Measurements from ENCODE around the gene KIF5A. TPM values are rescaled to one million over a fixed set of nuclear protein-coding genes. Genes with fewer than 3 reads are reported as not detected.

KIF5A gene
- total and polyA plus RNA-seq, 2 of the 13 experiments (the other 11 are each of a cell fraction or from before 2014, with no cell fraction given): 1.6 to 11.9 TPM

DNA sequence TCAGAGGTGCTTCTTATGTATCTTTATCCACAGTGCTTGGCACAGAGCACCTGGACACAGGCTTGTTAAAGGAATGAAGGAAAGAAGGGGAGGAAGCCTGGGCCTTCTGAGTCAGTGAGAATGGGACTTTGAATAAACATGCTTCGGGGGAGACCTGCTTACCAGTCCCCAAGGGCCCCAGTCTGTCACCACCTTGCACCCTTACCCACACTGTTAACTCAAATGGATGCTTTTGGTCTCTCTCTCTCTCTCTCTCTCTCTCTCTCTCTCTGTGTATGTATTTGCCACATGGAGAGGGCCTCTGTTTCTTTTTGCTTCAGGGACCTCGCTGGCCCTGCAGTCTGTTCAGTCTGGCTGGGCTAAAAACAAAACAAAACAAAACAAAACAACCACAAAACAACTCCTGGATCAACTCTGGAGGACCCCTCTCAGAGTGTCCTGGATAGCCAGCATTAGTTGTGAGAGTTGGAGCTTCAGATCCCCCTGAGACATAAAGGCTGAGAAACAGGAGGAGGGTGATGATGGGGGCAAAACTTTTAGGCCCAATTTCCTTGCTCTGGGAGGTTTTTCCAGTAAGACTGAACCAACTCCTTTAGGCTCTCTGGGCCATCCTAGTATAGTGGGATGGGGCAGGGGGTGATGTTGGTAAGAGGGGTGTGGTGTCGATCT, 1.9 kb downstream of the KIF5A start:
- TF ChIP-seq, protein P1, sequence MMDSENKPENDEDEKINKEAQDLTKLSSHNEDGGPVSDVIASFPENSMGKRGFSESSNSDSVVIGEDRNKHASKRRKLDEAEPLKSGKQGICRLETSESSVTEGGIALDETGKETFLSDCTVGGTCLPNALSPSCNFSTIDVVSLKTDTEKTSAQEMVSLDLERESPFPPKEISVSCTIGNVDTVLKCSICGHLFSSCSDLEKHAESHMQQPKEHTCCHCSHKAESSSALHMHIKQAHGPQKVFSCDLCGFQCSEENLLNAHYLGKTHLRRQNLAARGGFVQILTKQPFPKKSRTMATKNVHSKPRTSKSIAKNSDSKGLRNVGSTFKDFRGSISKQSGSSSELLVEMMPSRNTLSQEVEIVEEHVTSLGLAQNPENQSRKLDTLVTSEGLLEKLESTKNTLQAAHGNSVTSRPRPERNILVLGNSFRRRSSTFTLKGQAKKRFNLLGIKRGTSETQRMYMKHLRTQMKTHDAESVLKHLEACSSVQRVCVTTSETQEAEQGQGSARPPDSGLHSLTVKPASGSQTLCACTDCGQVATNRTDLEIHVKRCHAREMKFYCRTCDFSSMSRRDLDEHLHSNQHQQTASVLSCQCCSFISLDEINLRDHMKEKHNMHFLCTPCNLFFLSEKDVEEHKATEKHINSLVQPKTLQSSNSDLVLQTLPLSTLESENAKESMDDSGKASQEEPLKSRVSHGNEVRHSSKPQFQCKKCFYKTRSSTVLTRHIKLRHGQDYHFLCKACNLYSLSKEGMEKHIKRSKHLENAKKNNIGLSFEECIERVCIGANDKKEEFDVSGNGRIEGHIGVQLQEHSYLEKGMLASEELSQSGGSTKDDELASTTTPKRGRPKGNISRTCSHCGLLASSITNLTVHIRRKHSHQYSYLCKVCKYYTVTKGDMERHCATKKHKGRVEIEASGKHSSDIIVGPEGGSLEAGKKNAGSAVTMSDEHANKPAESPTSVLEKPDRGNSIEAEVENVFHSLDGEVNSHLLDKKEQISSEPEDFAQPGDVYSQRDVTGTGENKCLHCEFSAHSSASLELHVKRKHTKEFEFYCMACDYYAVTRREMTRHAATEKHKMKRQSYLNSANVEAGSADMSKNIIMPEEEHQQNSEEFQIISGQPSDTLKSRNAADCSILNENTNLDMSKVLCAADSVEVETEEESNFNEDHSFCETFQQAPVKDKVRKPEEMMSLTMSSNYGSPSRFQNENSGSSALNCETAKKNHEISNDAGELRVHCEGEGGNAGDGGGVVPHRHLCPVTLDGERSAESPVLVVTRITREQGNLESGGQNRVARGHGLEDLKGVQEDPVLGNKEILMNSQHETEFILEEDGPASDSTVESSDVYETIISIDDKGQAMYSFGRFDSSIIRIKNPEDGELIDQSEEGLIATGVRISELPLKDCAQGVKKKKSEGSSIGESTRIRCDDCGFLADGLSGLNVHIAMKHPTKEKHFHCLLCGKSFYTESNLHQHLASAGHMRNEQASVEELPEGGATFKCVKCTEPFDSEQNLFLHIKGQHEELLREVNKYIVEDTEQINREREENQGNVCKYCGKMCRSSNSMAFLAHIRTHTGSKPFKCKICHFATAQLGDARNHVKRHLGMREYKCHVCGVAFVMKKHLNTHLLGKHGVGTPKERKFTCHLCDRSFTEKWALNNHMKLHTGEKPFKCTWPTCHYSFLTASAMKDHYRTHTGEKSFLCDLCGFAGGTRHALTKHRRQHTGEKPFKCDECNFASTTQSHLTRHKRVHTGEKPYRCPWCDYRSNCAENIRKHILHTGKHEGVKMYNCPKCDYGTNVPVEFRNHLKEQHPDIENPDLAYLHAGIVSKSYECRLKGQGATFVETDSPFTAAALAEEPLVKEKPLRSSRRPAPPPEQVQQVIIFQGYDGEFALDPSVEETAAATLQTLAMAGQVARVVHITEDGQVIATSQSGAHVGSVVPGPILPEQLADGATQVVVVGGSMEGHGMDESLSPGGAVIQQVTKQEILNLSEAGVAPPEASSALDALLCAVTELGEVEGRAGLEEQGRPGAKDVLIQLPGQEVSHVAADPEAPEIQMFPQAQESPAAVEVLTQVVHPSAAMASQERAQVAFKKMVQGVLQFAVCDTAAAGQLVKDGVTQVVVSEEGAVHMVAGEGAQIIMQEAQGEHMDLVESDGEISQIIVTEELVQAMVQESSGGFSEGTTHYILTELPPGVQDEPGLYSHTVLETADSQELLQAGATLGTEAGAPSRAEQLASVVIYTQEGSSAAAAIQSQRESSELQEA (CRISPR knock-in tag; IDR thresholded peaks at IDR 0.05; ENCODE audit: not compliant biosample characterization): no peak
- no peak for TF ChIP-seq KMT2B (CRISPR knock-in tag; IDR thresholded peaks at IDR 0.05)
- Histone ChIP-seq H3K79me2 (ENCODE audit: insufficient read depth, low read length) (no peaks in the 10 kb centered on the region), H2AFZ (ENCODE audit: low read length) (no peak overlapping the region), H3K36me3 (replicated peaks in 1 of 2; ENCODE audit: control insufficient read depth in 1 of 2, insufficient read depth in 2 of 2, low read length in 2 of 2) (no peaks in the 10 kb centered on the region), H3K4me3 (replicated peaks in 1 of 3; ENCODE audit: insufficient read depth in 1 of 3, low read depth in 2 of 3, low read length in 3 of 3) (no peak overlapping the region), H3K27ac (ENCODE audit: extremely low read length, insufficient read depth, low read length) (no peak overlapping the region), H3K9ac (ENCODE audit: insufficient read depth, low read depth, low read length) (no peak overlapping the region), H3K27me3 (ENCODE audit: control insufficient read depth in 1 of 2, insufficient read depth in 2 of 2, low read length in 2 of 2) (peaks cover 1 to 24% of the 10 kb centered on the region in 2 experiments; a peak in 3 of 5 replicates), H3K4me2 (ENCODE audit: low read depth, low read length) (no peak overlapping the region), H3K9me3 (ENCODE audit: low read length) (no peaks in the 10 kb centered on the region), H3K4me1 (ENCODE audit: insufficient read depth, low read length) (peaks cover 43% of the 10 kb centered on the region), H4K20me1 (ENCODE audit: insufficient read depth, low read length) (no peaks in the 10 kb centered on the region)
- ChIA-PET CTCF (ENCODE audit: low intra/inter-chr PET ratio, low total read pairs) (no interaction called here), POLR2A (interaction anchor here (1.4 kb wide), 1 partner anchor 24 kb away, joined by 6 read pairs; no protein-coding TSS in a partner anchor)
- no peak for ATAC-seq
- intact Hi-C loops (cut with micrococcal nuclease; ENCODE audit: unreplicated experiment): no loop called here
- in situ Hi-C loops (cut with HindIII; ENCODE audit: extremely low pct_ligation_motif_present, low pct_unique_long_range_greater_than_20kb): no loop called here
- no peak for DNase-seq (ENCODE audit: low spot score)
- 18% methylated on average over 3 of the region's 3 CpGs for WGBS (ENCODE audit: low lambda C conversion rate)
- FAIRE-seq: no peak
- BruUV-seq (replicated peaks): no TSS peak
